ENCODE results near the gene GRK7.

Gene GRK7, protein sequence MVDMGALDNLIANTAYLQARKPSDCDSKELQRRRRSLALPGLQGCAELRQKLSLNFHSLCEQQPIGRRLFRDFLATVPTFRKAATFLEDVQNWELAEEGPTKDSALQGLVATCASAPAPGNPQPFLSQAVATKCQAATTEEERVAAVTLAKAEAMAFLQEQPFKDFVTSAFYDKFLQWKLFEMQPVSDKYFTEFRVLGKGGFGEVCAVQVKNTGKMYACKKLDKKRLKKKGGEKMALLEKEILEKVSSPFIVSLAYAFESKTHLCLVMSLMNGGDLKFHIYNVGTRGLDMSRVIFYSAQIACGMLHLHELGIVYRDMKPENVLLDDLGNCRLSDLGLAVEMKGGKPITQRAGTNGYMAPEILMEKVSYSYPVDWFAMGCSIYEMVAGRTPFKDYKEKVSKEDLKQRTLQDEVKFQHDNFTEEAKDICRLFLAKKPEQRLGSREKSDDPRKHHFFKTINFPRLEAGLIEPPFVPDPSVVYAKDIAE (N-terminal part only)

DNA sequence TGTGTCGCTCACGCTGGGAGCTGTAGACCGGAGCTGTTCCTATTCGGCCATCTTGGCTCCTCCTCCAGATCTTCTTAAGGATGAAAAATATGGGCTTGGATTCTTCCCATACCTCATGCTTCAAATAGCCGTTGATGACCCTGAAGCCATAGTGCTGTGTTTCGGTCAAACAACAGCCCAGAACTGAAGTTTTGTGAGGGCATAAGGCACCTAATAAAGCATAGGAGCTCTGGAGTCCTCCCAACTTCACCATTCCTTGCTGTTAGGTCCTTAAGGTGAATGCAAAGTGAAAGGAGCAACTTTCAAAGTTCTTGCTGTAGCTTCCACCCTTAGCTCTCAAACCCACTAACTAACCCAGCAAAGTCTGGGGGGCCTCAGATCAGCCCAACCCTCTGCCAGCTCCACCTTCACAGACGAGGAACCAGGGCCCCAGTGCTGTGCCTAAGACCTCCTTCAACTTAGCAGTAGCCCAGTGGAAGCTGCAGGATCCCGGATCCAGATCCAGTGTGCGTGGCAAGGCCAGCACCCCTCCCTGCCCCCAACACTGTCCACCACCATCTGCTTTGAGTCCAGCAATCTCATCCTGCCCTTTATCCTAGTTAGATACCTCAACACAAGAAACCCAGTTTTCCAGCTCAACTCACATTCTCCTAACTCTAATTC is at the start of gene GRK7:
TSS of gene GRK7 (plus strand) at position 321 of the 663 bp plus-strand sequence. CDS start 14,877 bp downstream, outside the sequence.
- no peak for DNase-seq

GRCh38 chr3:141714671-141715070 is 48.5 kb upstream of the GRK7 start:
- no peak for DNase-seq

GRCh38 chr3:141722081-141722480 is 41.1 kb upstream of the GRK7 start:
- no peak for DNase-seq

- DNase-seq, result no peak
These were observed 40.6 kb upstream of the GRK7 start for GRCh38 chr3:141722648-141723047.

GRCh38 chr3:141723255-141723654 is 40.0 kb upstream of the GRK7 start:
- no peak for DNase-seq

DNA sequence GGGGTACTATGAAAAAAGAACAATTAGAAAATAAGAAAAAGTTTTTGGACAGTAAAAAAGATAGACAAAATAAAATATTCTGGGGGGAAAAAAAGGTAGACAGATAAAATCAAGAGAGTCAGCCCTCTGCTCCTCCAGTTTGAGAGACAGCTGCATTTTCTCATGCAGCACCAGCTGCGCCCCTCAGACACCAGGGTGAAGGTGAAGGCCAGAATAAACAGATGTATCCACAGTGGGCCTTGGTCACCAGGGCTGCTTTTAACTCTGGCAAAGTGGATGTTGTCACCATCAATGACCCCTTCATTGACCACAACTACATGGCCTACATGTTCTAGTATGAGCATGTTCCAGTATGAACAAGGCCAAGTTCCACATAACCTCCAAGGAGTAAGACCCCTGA is 39.0 kb upstream of the GRK7 start:
- no peak for DNase-seq

- no peak for DNase-seq
These were observed 38.2 kb upstream of the GRK7 start for GRCh38 chr3:141725036-141725435.

DNA sequence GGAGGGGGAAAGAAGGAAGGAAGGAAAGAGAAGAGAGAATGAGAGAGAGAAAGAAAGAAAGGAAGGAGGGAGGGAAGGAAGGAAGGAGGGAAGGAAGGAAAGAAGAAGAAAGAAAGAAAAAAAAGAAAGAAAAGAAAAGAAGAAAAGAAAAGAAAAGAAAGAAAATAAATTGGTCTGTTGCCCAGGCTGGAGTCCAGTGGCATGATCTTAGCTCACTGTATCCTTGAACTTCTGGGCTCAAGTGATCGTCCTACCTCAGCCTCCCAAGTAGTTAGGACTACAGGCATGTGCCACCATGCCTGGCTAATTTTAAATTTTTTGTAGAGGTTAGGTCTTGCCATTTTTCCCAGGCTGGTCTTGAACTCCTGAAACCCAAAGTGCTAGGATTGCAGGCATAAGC is 36.7 kb upstream of the GRK7 start:
- no peak for DNase-seq

GRCh38 chr3:141728355-141728892 is 34.8 kb upstream of the GRK7 start:
- DNase-seq, result no peak

- no peak for DNase-seq
These were observed 34.0 kb upstream of the GRK7 start for GRCh38 chr3:141729240-141729639.

GRCh38 chr3:141735176-141735575 is 28.0 kb upstream of the GRK7 start:
- no peak for DNase-seq

GRCh38 chr3:141735770-141736465 is 27.3 kb upstream of the GRK7 start:
- DNase-seq, result no peak

DNA sequence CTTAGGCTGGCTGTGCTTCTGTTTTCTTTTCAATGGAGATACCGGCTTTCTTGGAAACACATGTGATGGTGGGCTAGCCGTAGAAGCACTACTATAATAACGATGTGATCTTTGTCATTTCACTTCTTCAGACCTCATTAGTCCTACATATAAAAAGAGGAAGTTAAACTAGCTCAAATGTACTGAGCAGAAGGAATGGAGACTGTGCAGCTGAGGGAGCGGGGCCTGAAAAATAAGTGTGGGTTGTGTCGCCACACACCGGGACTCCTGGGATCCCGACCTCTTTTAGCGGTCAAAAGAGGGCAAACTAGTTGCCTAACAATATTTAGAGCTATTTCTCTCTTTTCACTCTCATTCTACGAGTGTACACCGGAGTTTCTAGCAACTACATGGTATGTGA is 26.1 kb upstream of the GRK7 start:
- DNase-seq, result no peak

- DNase-seq, result no peak
These were observed 25.6 kb upstream of the GRK7 start for GRCh38 chr3:141737678-141738021.

- peak; percentile 98 for DNase-seq
These were observed 25.0 kb upstream of the GRK7 start, which contains the start of gene RNF7 for GRCh38 chr3:141738022-141738890. Gene RNF7, plus strand, starts transcription at chr3:141738298. Its CDS starts 44 bp downstream, at chr3:141738342.

DNA sequence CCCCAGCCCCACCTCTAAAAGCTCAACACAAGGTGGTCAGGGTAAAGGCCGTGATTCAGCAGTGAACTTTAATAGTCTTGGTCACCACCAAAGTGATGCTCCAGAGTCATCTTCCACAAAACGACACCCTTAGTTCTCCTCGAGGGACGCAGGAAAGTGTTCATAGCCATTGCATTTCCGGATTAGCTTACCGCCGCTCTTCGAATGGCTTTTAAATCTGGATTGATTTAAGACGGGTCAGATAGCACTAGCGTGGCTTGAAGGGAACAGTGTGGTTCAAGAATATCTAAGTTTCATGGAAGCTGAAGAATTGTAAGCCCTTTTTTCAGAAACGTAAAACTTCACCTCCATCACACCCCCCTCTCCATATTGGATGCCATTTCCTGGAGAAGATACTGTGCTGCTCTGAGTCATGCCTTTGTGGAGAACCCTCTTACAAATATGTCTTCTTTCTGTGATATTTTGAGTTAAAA is 24.3 kb upstream of the GRK7 start:
- no peak for DNase-seq

- DNase-seq, result no peak
These were observed 23.5 kb upstream of the GRK7 start for GRCh38 chr3:141739731-141740130.

- no peak for DNase-seq
These were observed 22.9 kb upstream of the GRK7 start for GRCh38 chr3:141740349-141740748.

- DNase-seq, result no peak
These were observed 19.9 kb upstream of the GRK7 start for GRCh38 chr3:141743305-141743704.

DNA sequence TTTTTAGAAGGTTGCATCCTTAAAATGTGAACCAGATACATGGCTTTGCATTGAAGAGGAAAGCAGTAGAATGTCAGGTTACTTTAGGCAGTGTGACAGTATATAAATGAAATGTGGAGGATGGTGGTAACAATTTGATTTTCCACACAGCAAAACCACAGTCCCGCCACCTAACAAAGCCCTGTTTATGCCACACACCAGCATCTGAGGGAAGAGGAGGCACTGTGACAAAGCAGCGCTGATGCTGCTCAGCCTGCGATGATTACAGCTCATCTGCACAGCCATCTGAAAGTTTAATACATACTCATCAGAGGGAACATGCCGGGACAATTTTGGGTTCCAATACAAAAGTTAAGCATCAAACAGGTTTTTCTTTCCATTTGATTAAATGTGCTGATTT is 16.2 kb upstream of the GRK7 start:
- DNase-seq, result no peak

GRCh38 chr3:141753399-141753798 is 9.8 kb upstream of the GRK7 start:
- no peak for DNase-seq

- no peak for DNase-seq
These were observed 9.2 kb upstream of the GRK7 start for GRCh38 chr3:141754032-141754431.
